Measurements from ENCODE around the gene PPM1E.

- TF ChIP-seq CTCF (IDR thresholded peaks at IDR 0.05; ENCODE audit: low read depth, low read length, poor library complexity, severe bottlenecking) (no peak), EZH2phosphoT487 (IDR thresholded peaks at IDR 0.05; ENCODE audit: borderline replicate concordance, low read length) (no peak)
These were observed 165.1 kb downstream of the PPM1E start for GRCh38 chr17:58920773-58921172.

Data from DOHH2 (cell line).